HUES6 (cell line): ENCODE results near the gene LRRC75A.

Source experiments
- H3K27ac ChIP-seq: 2 replicates; pipeline ENCODE4 v1.7.0; 2013; ENCODE audit warnings: low read depth, mild to moderate bottlenecking, low read length, inconsistent platforms
- H3K27me3 ChIP-seq: 2 replicates; pipeline ENCODE4 v1.6.1; 2013; ENCODE audit warnings: low read length; ENCODE audit not compliant: control insufficient read depth, insufficient read depth
- H3K36me3 ChIP-seq: 2 replicates; pipeline ENCODE4 v1.6.1; 2013; ENCODE audit warnings: low read length; ENCODE audit not compliant: control insufficient read depth, insufficient read depth
- H3K4me1 ChIP-seq: 2 replicates; pipeline ENCODE4 v1.6.1; 2013; ENCODE audit warnings: low read length; ENCODE audit not compliant: control insufficient read depth, insufficient read depth
- H3K4me3 ChIP-seq: 2 replicates; pipeline ENCODE4 v1.5.1; 2013; ENCODE audit warnings: low read depth, low read length
- H3K9ac ChIP-seq: one replicate; pipeline ENCODE4 v1.6.1; 2013; ENCODE audit warnings: mild to moderate bottlenecking, low read length
- H3K9me3 ChIP-seq: 2 replicates; pipeline ENCODE4 v1.6.1; 2013; ENCODE audit warnings: low read depth, low read length; ENCODE audit not compliant: control insufficient read depth, insufficient read depth

LRRC75A gene

GRCh38 chr17:16428098-16428882, 63.7 kb downstream of the LRRC75A start:
- H3K4me3 ChIP-seq, result no peak overlapping the region
- H3K4me1 ChIP-seq, result peaks cover 2% of the 10 kb centered on the region; the same call in 1 of the 2 replicates
- H3K27ac ChIP-seq, result no peak overlapping the region
- H3K9ac ChIP-seq, result no peak overlapping the region
- no peaks in the 10 kb centered on the region for H3K9me3 ChIP-seq
- H3K27me3 ChIP-seq, result no peaks in the 10 kb centered on the region
- no peaks in the 10 kb centered on the region for H3K36me3 ChIP-seq

GRCh38 chr17:16427020-16427419, 65.0 kb downstream of the LRRC75A start:
- peaks cover 2% of the 10 kb centered on the region; the same call in 1 of the 2 replicates for H3K4me1 ChIP-seq
- H3K27me3 ChIP-seq, result no peaks in the 10 kb centered on the region
- H3K9me3 ChIP-seq, result no peaks in the 10 kb centered on the region
- no peaks in the 10 kb centered on the region for H3K36me3 ChIP-seq
- no peak overlapping the region for H3K9ac ChIP-seq
- no peak overlapping the region for H3K27ac ChIP-seq
- no peak overlapping the region for H3K4me3 ChIP-seq

- H3K4me1 ChIP-seq, result peaks cover 2% of the 10 kb centered on the region; the same call in 1 of the 2 replicates
- no peak overlapping the region for H3K4me3 ChIP-seq
- no peaks in the 10 kb centered on the region for H3K36me3 ChIP-seq
- H3K9me3 ChIP-seq, result no peaks in the 10 kb centered on the region
- H3K27ac ChIP-seq, result no peak overlapping the region
- no peaks in the 10 kb centered on the region for H3K27me3 ChIP-seq
- H3K9ac ChIP-seq, result no peak overlapping the region
Measured at GRCh38 chr17:16425698-16426659, 66.0 kb downstream of the LRRC75A start.

- Histone ChIP-seq H3K9me3 (no peaks in the 10 kb centered on the region), H3K27me3 (no peaks in the 10 kb centered on the region), H3K36me3 (no peaks in the 10 kb centered on the region), H3K9ac (no peak overlapping the region), H3K27ac (no peak overlapping the region), H3K4me3 (no peak overlapping the region), H3K4me1 (peaks cover 2% of the 10 kb centered on the region; the same call in 1 of the 2 replicates)
Measured at GRCh38 chr17:16425202-16425601, 66.8 kb downstream of the LRRC75A start.

GRCh38 chr17:16423226-16423872, 68.6 kb downstream of the LRRC75A start:
- Histone ChIP-seq H3K4me3 (no peak overlapping the region), H3K27me3 (no peaks in the 10 kb centered on the region), H3K9ac (no peak overlapping the region), H3K4me1 (peaks cover 17% of the 10 kb centered on the region; the same call in 1 of the 2 replicates), H3K27ac (no peak overlapping the region), H3K9me3 (no peaks in the 10 kb centered on the region), H3K36me3 (no peaks in the 10 kb centered on the region)

- no peaks in the 10 kb centered on the region for H3K9me3 ChIP-seq
- H3K27ac ChIP-seq, result no peak overlapping the region
- H3K4me1 ChIP-seq, result peaks cover 21% of the 10 kb centered on the region; the same call in 1 of the 2 replicates
- H3K36me3 ChIP-seq, result no peaks in the 10 kb centered on the region
- H3K9ac ChIP-seq, result no peak overlapping the region
- H3K4me3 ChIP-seq, result no peak overlapping the region
- H3K27me3 ChIP-seq, result no peaks in the 10 kb centered on the region
Measured at GRCh38 chr17:16422416-16422815, 69.6 kb downstream of the LRRC75A start.

- H3K4me3 ChIP-seq, result no peak overlapping the region
Measured at GRCh38 chr17:16419929-16420271, 72.1 kb downstream of the LRRC75A start.

GRCh38 chr17:16419074-16419928, 72.7 kb downstream of the LRRC75A start:
- H3K36me3 ChIP-seq, result no peaks in the 10 kb centered on the region
- peak overlapping the region; percentile 16; the same call in 1 of the 2 replicates for H3K27ac ChIP-seq
- no peaks in the 10 kb centered on the region for H3K27me3 ChIP-seq
- H3K4me3 ChIP-seq, result no peak overlapping the region
- peaks cover 37% of the 10 kb centered on the region for H3K4me1 ChIP-seq
- H3K9me3 ChIP-seq, result no peaks in the 10 kb centered on the region
- peak overlapping the region; percentile 23 for H3K9ac ChIP-seq

More at GRCh38 chr17:16419929-16420271, 72.1 kb downstream of the LRRC75A start:
- Histone ChIP-seq H3K27me3 (no peaks in the 10 kb centered on the region), H3K27ac (no peak overlapping the region; the same call in 1 of the 2 replicates), H3K4me1 (peaks cover 37% of the 10 kb centered on the region), H3K36me3 (no peaks in the 10 kb centered on the region), H3K9ac (no peak overlapping the region), H3K9me3 (no peaks in the 10 kb centered on the region)

GRCh38 chr17:16418685-16419068, 73.3 kb downstream of the LRRC75A start:
- Histone ChIP-seq H3K9ac (peak overlapping the region; percentile 16), H3K36me3 (no peaks in the 10 kb centered on the region), H3K27ac (no peak overlapping the region; the same call in 1 of the 2 replicates), H3K9me3 (no peaks in the 10 kb centered on the region), H3K4me3 (no peak overlapping the region), H3K27me3 (no peaks in the 10 kb centered on the region), H3K4me1 (peaks cover 37% of the 10 kb centered on the region)
